Ishikawa (cell line): ENCODE results near the gene RIPK4.

Experiments used
- CEBPB ChIP-seq: IDR thresholded peaks from 2 replicates; pipeline ENCODE4 v1.6.1; 2012
- CREB1 ChIP-seq: IDR thresholded peaks from 2 replicates; pipeline ENCODE4 v1.6.1; 2012; ENCODE audit warnings: low read depth
- EGR1 ChIP-seq: IDR thresholded peaks from 2 replicates; pipeline ENCODE4 v1.6.1; 2012
- EP300 ChIP-seq: IDR thresholded peaks from 2 replicates; pipeline ENCODE4 v1.6.1; 2012; ENCODE audit warnings: borderline replicate concordance
- FOXM1 ChIP-seq: IDR thresholded peaks from 2 replicates; pipeline ENCODE4 v1.6.1; 2012; ENCODE audit warnings: low read depth, borderline replicate concordance
- NFIC ChIP-seq: IDR thresholded peaks from 2 replicates; pipeline ENCODE4 v1.6.1; 2012
- RAD21 ChIP-seq: IDR thresholded peaks from 2 replicates; pipeline ENCODE4 v1.6.1; 2012; ENCODE audit warnings: low read depth
- TAF1 ChIP-seq: IDR thresholded peaks from 2 replicates; pipeline ENCODE4 v1.6.1; 2012; ENCODE audit warnings: low read depth, mild to moderate bottlenecking
- TCF12 ChIP-seq: IDR thresholded peaks from 2 replicates; pipeline ENCODE4 v1.6.1; 2012; ENCODE audit warnings: low read depth
- TEAD4 ChIP-seq: IDR thresholded peaks from 2 replicates; pipeline ENCODE4 v1.6.1; 2012
- YY1 ChIP-seq: IDR thresholded peaks from 2 replicates; pipeline ENCODE4 v1.6.1; 2012; ENCODE audit warnings: low read depth
- ZBTB7A ChIP-seq: IDR thresholded peaks from 2 replicates; pipeline ENCODE4 v1.6.1; 2012; ENCODE audit warnings: low read depth
- TF ChIP-seq, protein P1 (sequence below): IDR thresholded peaks from 2 replicates; pipeline ENCODE4 v1.6.1; 2012; ENCODE audit warnings: low read depth, mild to moderate bottlenecking
- TF ChIP-seq, protein P2 (sequence below): IDR thresholded peaks from 2 replicates; pipeline ENCODE4 v1.6.1; 2012
- TF ChIP-seq, protein P3 (sequence below): IDR thresholded peaks from 2 replicates; pipeline ENCODE4 v1.6.1; 2012

RIPK4 gene

DNA sequence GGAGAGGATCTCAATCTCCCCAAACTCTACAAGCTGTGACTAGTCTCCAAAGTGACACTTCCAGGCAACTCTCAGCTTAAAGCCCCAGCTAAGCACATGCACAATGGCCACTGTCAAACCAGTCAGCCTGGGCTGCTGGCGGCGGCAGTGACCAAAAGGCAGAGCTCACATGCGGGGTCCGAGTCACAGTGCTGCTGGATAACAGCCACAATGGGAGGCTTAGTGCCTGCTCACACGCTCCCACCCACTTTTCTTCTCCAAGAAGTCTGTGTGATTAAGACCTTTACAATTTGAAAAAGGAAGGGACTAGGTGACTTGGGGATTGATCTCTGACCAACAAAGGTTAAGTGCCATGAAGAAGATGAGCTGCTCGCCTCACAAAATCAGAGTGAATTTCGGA is 16.8 kb downstream of the RIPK4 start:
- TF ChIP-seq CEBPB (no peak), ZBTB7A (no peak), RAD21 (no peak), TCF12 (no peak), EP300 (no peak), YY1 (no peak), FOXM1 (no peak), TAF1 (no peak), EGR1 (no peak), NFIC (no peak)
- TF ChIP-seq, protein P1, sequence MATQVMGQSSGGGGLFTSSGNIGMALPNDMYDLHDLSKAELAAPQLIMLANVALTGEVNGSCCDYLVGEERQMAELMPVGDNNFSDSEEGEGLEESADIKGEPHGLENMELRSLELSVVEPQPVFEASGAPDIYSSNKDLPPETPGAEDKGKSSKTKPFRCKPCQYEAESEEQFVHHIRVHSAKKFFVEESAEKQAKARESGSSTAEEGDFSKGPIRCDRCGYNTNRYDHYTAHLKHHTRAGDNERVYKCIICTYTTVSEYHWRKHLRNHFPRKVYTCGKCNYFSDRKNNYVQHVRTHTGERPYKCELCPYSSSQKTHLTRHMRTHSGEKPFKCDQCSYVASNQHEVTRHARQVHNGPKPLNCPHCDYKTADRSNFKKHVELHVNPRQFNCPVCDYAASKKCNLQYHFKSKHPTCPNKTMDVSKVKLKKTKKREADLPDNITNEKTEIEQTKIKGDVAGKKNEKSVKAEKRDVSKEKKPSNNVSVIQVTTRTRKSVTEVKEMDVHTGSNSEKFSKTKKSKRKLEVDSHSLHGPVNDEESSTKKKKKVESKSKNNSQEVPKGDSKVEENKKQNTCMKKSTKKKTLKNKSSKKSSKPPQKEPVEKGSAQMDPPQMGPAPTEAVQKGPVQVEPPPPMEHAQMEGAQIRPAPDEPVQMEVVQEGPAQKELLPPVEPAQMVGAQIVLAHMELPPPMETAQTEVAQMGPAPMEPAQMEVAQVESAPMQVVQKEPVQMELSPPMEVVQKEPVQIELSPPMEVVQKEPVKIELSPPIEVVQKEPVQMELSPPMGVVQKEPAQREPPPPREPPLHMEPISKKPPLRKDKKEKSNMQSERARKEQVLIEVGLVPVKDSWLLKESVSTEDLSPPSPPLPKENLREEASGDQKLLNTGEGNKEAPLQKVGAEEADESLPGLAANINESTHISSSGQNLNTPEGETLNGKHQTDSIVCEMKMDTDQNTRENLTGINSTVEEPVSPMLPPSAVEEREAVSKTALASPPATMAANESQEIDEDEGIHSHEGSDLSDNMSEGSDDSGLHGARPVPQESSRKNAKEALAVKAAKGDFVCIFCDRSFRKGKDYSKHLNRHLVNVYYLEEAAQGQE, result no peak
- TF ChIP-seq, protein P2, sequence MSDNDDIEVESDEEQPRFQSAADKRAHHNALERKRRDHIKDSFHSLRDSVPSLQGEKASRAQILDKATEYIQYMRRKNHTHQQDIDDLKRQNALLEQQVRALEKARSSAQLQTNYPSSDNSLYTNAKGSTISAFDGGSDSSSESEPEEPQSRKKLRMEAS, result no peak

DNA sequence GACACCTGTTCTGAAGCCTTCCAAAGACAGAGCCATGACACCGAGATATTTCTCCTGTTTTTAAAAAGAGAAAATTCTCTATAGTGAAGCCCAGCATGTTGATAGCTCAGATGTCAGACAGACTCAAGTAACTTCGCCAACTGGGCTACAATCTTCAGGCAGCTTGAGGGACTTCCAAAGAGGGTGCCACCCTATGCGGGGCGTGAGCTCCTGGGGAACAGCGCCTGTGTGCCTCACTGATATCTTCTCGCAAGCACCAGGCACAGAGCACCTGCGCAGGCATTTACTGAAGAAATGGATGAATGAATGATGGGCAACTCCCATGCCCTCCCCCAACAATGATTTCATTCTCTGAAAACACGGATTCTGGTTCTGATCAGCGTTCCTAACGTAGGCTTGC is 17.6 kb downstream of the RIPK4 start:
- TF ChIP-seq, protein P3, sequence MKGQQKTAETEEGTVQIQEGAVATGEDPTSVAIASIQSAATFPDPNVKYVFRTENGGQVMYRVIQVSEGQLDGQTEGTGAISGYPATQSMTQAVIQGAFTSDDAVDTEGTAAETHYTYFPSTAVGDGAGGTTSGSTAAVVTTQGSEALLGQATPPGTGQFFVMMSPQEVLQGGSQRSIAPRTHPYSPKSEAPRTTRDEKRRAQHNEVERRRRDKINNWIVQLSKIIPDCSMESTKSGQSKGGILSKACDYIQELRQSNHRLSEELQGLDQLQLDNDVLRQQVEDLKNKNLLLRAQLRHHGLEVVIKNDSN, result no peak
- TF ChIP-seq EGR1 (no peak), RAD21 (no peak), CREB1 (no peak), TAF1 (no peak), YY1 (no peak), FOXM1 (no peak), CEBPB (no peak), TCF12 (no peak), EP300 (no peak), TEAD4 (no peak), ZBTB7A (no peak), NFIC (no peak)
- TF ChIP-seq, protein P2, result no peak
- TF ChIP-seq, protein P1, result no peak

DNA sequence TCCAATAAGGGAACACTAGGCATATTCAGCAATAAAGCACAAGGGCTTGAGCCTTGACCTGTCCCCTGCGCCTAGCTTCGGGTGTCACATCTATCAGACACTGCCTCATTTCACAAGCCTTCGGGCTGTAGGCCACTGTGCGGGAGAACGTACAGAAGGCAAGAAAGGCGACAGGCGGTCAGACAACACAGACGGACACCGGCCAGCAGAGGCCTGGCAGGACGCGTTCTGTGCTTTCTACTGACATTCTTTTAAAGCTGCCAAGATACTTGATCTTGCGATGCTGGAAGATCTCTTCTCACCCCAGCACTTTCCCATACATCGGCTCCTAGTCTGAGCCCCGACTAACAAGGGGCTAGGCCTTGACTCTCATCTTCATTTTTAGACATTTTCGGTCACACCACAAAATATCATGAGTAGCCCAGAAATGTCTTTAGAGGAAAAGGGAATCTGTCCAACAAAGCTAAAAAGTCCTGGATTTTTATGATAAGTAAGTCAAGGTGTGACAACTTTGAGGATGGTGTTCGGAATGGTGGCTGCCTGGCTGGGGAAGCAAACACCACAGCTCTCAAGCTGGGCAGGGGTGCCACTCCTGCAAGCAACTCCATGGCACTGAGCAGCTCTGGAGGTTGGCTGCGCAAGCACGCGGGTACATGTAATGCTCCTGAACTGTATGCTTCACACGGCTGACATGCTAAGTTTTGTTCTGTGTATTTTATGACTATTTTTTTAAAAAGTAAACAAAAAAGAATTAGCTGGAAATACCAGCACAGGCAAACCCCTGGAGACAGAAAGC is 18.7 kb downstream of the RIPK4 start:
- TF ChIP-seq, protein P1, result no peak
- TF ChIP-seq YY1 (no peak), CREB1 (no peak), RAD21 (no peak), NFIC (no peak), FOXM1 (no peak), EGR1 (no peak), EP300 (no peak), TAF1 (no peak), TEAD4 (no peak), TCF12 (no peak), CEBPB (no peak), ZBTB7A (no peak)
- TF ChIP-seq, protein P2, result no peak
- TF ChIP-seq, protein P3, result no peak

DNA sequence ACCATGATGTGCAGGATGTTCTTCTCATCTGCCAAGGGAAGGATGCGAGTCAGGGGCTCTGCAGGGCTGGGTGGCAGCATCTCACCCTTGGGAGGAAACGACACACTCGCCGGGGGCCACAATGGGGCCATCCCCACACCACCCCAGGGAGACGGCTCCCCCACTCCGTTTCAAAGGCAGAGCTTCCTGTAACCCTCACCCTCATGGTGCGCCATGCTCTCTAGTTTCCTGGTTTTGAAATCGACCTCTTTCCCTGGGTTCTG is 20.2 kb downstream of the RIPK4 start:
- TF ChIP-seq FOXM1 (no peak), RAD21 (no peak), ZBTB7A (no peak), EGR1 (no peak), TAF1 (no peak), CEBPB (no peak), EP300 (no peak), TEAD4 (no peak), CREB1 (no peak), NFIC (no peak), TCF12 (no peak)
- TF ChIP-seq, protein P1, result no peak
- TF ChIP-seq, protein P3, result no peak
- TF ChIP-seq, protein P2, result no peak
